HS-27A (cell line): ENCODE measurements around the gene SLC18A3.

ENCODE experiments used
- DNase-seq: peaks from one replicate; pipeline ENCODE4 v3.0.0-alpha.2; 2012; ENCODE audit warnings: low read depth, missing footprints

SLC18A3 gene

DNA sequence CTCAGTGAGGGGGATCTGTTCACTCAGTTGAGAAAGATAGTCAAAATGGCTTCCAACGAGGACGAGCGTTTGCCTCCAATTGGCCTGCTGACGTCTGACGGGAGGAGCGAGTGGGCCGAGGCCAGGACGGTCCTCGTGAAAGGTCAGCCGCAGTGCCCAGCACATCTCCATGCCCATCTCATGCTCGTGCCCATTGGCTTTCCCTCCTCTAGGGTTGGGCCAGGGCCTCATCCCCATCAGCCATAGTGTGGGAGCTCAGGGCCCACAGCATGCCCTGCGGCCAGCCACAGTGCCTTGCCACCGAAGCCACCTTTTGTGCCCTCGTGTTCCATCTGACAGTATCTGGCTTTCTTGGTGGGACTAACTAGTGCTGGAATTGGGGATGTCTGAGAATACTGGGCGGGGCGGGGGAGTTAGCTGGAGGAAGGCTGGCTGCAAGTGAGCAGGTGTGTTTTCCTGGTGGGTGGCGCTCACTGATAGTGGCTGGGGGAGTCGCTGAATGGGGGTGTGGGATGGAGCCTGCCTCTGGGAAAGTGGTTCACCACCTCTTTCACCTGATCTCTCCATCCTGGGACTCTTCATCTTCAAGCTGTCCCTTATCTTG lies 17.6 kb downstream of the SLC18A3 start:
- no peak for DNase-seq

DNA sequence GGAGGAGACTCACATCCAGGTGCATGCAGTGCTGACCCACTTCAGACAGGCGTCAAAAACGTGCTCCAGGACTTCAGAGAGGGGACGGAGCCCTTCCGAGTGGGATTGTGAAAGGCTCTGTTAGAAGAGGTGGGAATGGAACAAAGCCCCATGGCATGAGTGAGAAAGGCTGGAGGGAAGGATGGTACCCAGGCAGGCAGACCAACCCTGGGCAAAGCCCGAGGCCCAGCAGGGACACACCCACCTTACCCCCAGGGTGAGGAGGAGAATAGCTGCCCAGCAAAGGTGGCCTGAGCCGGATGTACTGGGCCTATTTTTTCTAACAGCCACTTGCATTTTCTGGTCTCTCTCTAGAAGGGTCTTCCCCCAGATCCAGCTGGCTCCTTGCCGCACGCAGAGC lies 18.5 kb downstream of the SLC18A3 start:
- DNase-seq, result no peak

DNA sequence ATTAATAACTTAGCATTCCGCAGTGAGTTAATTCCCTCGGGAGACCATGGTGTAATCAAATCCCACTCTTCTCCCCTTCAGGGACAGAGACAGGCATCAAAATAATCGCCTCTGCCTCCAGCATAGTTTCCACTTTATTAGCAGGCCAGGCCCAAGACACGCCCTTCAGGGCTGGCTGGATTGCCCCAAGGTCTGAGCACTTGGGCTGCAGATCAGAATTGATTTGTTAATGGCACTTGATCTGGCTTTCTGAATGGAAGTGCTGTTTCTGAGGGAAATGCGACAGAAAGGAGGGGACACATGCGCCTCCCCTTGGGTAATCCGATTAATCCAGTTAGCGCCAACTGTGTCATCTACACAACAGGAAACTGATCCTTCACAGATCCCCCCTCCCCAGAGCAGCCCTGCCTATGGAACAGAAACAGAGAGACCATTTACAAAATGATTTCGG lies 19.3 kb downstream of the SLC18A3 start:
- DNase-seq, result no peak

DNA sequence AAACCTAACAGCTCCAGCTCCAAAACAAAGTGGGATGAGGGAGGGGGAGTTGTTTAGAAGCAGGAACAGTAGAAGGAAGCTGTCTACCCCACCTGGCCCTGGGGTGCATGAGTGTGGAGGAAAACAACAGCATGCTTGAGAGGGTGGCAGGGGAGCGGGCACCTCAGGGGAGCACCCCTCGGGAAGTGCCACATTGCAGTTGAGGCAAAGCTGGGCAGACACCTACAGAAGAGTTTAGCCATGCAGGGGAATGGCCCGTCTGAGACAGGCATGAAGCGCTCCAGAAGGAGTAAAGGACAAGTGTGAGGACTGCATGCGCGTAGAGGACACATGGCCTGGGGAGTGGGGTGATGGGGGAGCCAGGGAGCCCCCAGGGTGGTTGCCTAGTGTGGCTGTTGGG lies 21.9 kb downstream of the SLC18A3 start:
- DNase-seq, result no peak

DNA sequence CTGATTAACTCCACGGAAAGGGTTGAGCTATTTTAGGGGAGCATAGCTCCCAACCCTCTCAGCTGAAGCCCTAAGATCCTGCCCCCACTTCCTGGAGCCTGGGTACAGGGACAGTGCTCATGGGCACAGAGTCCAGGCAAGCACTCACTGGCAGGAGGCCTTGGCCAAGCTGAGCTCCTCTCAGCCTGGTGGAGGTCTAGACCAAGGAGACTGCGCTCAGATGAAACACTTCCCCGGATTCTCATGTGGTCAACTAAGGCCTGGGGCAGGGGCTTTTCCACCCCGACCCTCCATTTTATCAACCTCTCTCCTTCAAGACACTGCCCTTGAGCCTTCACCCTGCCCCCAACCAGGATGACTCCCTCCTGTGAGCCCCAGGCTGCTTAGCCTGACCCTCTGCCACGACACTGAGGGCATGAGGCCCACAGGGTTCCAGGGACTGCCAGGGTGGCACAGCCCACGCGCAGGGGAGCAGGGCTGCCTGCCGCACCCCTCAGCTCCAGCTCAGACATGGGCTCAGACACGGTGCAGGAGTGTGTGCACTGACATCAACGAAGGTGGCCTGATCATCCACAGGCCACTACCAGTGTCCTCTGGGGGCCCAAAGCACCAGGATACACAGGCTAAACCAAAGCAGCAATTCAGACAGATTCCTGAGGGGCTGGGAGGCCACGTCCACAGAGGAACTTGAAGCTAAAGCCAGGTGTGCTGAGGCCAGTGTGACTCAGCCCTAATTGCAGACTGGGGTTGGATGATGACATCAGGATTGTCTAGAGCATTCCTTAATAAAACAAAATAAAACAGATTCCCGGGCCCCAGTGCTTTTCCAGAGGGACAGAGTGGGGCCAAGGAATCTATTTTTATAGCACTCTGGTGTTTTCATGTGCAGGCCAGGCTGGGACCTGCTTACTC lies 22.6 kb downstream of the SLC18A3 start:
- DNase-seq, result no peak

DNA sequence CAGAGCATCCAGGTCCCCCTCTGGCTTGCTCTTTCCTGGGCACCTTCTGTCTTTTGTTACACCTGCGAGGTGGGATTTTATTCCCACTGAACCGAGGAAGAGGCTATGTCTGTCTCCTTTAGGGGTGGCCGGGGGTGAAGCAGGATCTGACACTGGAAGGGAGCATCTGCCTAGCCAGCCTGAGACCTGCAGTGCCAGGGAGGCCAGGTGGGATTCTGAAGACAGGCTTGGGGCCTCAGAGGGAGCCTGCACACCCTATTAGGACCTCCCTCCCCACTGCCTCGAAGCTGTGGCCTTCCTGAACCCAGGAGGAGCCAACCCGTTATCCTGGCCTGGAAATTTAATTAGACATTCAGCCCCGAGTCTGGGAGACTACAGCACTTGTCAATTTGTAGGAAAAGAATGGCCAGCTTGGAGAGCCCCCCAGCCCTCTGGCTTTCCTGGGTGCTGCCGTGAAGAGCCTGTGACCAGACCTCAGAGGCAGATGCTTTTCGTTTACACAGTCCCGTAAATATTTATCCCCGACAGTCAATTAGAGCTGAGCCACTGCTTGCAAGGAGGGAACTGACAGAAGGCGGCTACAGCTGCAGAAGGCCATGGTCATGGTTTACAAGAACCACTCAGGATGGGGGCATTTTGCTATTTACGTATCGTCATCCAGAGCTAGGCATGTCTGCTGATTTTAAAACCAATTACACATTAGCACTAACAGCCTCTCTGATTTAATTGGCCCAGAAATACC lies 23.4 kb downstream of the SLC18A3 start:
- DNase-seq, result no peak

DNA sequence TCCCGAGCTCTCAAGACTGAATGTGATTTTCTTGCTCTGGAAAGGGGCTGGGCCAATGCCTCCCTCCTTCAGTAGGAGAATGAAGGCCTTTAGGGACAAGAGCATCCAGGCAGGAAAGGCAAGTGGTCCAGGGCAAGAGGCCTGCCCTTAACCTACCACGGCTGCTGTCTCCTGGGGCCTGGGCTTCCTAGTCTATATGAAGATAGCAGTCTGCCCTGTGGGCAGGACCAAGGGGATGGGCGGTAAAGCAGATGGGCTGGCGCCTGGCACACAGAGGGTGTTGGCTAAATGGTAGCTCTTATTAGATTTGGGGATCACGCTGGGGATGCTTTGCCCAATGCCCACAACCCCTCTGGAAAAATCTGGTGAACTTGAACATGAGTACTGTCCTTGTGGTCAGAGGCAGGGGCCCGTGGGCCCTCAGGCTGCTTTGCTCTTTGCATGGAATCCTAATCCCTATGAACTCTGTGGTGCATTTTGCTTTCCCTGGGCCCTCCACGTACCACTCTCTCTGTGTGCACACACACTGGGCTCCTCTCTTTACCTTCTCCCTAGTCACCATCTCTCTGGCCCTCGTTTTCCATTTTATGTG lies 24.1 kb downstream of the SLC18A3 start:
- no peak for DNase-seq

DNA sequence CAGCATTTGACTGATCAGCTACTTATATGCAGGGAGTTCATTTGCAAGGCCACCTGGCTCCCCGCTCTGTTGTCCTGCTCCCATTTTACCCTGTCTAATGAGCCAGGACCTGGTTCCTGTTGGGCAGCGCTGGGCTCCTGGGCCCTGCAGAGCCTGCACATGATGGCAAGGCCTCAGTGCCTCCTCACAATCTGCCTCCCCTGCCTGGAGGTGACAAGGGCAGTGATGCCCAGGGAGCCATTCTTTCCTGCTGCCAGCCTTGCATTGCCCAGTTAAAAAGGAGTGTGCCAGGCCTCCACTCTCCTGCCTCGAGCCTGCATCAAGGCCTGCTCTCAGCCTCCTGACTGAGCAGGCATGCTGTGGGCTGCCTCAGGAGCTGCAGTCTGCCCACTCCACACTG lies 32.2 kb downstream of the SLC18A3 start:
- no peak for DNase-seq

DNA sequence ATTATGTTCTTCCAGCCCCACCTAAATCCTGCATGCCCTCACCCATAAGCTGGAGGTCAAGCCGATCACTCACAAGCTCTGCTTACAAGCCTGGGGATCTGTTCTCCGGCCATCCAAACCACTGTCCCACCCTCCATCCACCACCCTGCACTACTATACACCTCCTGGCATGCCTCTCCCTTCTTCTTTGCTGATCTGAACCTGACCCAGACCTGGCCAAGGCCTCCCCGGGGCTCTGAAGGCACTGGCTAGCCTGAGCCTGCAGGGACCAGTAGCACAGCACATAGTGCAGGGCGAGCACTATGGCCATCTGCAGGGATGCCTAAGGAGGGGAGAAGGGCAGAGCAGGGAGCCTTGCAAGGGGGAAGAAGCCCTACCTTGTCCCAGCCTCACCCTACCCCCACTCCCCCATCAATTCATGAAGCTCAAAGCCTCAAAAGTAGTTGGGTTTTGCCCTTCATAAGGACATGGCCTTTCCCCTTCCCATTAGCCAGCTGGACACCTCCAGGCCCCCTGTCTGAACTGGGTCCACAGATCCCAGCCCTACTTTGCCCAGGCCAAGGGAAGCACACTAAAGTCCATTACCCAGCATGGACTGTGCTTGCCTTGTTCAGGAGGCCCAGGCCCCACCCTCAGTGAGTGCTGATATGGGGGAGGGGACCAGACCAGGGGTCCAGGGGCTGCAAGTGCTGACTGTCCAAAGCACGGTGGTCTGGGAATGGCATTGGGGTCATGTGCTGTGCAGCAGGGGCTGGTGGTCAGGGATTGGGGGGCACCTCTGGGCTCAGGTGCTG lies 33.3 kb downstream of the SLC18A3 start:
- no peak for DNase-seq

DNA sequence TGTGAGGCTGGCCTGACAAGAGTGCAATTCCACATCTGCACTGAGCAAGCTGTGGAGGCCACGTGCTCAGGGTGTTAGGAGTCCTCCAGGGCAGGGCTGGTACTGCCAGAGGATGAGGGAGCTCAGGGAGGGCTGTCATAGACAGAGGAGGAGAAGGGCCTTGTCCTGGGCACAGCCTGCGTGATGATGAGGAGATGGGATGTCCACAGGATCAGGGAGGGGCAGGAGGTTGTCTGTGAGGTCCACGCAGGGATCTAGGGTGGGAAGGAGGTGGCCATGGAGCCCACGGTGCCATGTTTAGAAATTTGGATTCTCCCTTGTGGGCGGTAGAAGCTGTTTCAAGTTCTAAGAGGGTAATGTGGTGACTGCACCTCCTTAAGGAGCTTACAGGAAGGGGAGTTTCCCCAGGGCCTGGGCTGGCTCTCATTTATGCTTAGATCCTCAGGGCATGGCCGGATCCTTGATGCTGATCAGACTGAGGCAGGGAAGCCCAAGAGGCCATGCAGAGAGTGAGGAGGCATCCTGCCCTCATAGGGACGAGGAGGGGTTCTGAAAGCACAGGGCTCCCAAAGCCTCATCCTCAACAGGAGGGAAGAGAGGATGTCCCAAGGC lies 34.0 kb downstream of the SLC18A3 start:
- DNase-seq, result no peak

DNA sequence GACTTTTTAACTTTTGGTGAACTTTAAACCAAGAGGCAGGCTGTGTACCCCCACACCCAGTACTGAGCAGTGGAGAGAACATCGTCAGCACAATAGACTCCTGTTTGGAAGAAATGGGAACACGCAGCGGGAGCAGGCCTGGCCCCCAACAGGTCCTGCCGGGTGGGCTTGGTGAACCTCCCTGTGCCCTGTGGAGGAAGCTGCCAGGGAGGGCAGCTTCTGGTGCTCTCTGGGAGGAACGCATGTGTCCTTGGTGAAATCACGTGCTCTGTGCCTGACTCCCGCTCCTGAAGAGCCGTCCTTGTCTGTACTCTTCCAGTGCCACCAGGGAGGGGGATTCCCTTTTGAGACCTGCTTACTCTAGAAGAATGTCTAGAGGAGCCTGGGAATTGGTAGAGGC lies 35.3 kb downstream of the SLC18A3 start:
- no peak for DNase-seq

DNA sequence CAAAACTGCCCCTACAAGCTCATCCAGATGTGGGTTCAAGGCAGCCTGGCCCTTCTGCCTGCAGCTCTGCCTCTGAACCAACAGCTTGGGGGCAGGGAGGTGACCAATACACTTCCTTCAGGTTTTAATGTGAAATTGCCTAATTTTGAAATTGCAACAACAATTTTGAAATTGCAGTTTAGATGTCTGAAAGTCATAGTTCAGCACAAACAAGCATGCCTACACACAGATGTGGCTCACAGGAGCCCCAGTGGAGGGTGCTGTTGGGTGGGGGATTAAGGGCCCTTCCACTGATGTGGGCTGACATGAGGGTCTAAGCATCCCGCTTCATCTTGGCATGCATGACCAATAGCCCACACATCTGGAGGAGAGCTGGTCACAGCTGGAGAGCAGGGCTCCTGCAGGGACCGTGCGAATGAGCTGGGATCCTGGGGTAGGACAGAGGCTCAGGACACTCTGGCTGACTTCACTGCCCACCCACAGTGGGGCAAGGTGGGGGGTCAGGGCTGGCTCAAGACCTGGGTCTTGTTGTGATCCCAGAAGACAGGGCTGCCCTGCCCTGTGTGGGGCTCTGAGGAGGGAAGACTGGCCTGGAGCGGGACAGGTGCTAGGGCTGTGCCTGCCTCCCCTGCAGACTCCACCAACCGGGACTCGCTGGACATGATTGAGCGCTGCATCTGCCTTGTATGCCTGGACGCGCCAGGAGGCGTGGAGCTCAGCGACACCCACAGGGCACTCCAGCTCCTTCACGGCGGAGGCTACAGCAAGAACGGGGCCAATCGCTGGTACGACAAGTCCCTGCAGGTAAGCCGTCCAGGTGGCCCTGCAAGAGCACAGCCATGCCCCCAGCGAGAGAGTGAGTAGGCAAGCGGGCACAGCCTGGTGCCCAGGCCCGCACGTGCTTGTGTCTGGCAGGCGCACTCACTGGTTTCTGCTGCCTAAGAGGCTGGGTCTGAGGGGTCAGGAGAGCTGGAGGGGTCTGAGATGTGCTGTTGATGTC lies 36.1 kb downstream of the SLC18A3 start:
- no peak for DNase-seq

DNA sequence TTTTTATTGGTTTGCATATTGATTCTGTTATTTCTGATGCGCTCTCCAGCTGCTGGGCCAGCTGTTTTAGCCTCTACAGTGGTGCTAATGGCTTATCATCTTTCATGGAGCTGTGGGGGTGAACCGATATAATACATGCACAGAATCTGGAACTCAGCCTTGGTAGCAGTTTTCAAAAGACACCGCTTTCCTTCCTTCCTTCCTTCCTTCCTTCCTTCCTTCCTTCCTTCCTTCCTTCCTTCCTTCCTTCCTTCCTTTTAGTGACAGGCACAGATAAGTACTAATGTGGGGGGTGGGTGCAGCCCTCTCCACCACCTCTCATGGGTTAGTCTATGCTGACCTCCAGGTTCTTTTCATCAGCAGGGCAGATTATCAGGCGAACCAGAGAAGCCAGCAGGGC lies 37.4 kb downstream of the SLC18A3 start:
- DNase-seq, result no peak

DNA sequence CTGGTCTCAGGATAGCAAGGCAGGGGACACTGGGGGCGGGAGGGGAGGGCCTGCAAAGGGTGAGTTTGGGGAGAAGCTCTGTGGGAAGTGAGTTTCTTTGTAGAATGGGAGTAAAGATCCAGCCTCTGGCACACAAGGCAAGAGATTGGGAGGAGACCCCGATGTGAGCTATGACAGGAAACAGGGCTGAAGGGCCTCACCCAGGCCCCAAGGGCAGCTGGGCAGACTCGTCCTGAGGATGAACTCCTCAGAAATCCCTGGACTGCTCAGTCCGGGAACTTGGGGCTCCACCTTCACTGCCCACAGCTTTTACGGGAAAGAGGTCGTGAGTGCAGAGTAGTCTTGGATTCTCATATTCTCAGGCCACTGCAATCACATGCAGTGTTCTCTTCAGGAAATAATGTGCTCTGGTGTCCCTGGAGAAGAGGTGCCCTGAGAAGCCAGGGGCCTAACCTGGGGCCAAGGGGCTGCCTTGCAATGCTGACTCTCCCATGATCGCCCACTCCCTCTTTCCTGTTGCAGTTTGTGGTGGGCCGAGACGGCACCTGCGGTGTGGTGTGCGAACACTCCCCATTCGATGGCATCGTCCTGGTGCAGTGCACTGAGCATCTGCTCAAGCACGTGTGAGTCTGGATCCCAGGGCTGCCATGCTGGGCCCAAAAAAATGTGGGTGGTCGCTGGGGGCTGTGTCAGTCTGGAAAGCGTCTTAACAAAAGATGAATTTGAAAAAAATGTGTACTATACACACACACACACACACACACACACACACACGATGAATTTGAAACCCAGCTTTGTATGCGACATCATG lies 38.1 kb downstream of the SLC18A3 start:
- DNase-seq, result no peak

DNA sequence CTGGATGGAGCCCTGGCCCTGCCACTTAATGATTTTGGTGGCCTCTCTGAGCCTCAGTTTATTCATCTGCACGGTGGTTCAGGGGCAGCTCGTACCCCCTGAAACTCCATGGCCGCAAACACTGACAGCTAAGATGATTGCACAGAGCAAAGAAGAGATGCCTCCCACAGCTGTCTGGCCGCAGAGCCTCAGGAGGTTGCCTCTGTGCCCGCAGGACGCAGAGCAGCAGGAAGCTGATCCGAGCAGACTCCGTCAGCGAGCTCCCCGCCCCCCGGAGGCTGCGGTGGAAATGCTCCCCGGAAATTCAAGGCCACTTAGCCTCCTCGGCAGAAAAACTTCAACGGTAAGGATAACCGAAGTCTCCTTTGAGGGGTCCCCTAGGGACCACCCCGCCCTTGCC lies 39.2 kb downstream of the SLC18A3 start:
- DNase-seq, result no peak

DNA sequence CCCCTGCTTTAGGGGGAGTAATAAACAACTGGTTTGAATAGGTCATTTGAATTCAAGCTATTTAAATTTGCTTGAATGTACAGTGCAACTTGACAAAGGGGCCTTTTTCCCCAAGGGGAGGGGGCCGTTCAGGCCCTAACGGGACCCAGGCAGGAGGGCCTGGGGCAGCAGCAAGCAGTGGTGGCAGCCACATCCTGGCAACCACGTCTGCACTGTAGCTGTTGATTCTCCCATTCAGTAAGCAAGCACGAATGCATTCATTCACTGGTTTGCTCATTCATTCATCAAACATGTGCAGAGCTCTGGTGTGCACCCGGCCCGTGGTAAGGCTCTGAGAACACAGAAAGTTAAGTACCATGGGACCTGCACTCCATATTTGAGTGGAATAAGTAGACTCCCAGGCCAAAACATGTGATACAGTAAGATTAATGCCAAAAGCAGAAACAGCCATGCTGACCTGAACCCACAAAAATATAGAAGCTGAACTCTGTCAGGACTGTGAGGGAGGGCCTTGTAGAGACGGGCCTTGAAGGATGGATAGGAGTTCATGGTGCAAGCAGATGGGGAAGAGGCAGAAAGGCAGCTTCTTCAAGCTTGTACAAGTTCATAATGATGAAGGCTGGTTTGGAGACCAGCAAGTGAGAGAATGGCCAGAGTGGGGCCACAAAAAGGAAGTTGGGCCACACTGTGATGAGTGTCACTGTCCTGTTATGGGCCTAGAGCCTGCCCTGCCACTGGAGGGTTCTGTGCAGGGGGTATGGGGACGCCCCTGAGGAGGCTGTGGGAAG lies 40.0 kb downstream of the SLC18A3 start:
- no peak for DNase-seq

DNA sequence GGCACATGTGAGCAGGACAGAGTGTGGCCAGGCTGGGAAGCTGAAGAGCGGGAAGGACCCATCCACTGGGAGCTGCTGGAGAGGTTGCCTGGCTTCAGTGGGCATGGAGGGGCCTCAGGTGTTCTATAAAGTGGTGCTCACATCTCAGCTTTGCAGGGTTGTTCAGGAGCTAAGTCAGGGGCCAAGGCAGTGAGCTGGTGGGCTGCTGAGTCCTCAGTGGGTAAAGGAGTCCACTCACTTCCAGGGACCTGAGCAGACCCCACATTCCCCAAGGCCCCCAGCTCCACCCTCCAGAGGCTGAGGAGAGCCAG lies 40.6 kb downstream of the SLC18A3 start:
- no peak for DNase-seq

DNA sequence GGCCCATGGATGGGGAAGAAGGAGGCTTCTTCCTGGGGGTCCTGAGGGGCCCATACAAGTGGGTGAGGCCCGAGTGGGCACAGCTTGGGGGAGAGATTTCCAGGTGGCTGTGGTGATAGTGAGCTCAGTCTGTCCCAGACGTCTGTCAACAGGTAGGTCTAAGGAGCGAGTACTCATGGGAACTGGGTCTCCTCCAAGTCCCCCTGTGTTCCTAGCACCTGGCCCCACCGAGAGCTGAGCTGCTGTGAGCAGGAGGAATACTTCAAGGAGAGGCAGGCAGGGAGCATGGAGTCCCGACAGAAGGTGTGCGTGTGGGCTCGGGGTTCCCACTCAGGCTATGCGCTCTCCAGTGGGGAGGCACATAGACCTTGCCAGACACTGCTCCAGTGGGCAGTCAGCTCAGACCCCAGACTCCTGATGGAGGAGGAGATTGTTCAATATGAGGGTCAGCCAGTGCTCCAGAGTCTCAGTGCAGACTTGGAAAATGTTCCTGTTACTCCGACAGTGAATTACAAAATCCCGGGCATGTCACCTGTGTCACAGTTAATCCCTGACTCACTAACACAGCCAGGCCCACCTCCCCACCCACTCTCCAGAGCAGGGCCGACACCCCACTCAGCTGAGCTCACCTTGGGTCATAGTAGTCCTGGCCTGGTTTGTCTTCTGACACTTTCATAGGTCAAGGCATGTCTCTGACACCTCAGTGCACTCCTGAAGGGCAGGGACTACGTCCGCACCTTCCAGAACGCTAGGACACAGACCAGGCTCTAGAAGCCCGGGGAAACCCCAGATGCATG lies 41.1 kb downstream of the SLC18A3 start:
- no peak for DNase-seq
